Epidermal melanocyte (primary cell): ENCODE results near the gene WDR26.
"Not testable (repeated sequence)": the region's sequence is repeated elsewhere in the genome, so short reads cannot be mapped to it uniquely, and the experiment has no call there.

Source experiments
- DNase-seq: peaks from one replicate; pipeline ENCODE4 v3.0.0; 2011; ENCODE audit warnings: low spot score; ENCODE audit not compliant: insufficient read length

Gene WDR26

DNA sequence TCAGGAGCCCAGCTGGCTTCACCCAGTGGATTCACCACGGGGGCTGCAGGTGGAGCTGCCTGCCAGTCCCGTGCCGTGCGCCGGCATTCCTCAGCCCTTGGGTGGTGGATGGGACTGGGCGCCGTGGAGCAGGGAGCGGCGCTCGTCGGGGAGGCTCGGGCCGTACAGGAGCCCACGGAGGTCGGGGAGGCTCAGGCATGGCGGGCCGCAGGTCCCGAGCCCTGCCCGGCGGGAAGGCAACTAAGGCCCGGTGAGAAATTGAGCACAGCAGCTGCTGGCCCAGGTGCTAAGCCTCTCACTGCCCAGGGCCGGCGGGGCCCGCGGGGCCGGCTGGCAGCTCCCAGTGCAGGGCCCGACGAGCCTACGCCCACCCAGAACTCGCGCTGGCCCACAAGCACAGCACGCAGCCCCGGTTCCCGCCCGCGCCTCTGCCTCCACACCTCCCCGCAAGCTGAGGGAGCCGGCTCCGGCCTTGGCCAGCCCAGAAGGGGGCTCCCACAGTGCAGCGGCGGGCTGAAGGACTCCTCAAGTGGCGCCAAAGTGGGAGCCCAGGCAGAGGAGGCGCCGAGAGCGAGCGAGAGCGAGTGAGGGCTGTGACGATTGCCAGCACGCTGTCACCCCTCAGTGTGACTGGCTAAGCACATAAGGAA is 82.0 kb downstream of the WDR26 start:
- DNase-seq, result not testable (repeated sequence)

DNA sequence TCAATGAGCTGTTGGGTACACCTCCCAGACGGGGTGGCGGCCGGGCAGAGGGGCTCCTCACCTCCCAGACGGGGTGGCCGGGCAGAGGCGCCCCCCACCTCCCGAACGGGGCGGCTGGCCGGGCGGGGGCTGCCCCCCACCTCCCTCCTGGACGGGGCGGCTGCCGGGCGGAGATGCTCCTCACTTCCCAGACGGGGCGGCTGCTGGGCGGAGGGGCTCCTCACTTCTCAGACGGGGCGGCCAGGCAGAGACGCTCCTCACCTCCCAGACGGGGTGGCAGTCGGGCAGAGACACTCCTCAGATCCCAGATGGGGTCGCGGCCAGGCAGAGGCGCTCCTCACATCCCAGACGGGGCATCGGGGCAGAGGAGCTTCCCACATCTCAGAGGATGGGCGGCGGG is 84.9 kb downstream of the WDR26 start:
- not testable (repeated sequence) for DNase-seq

DNA sequence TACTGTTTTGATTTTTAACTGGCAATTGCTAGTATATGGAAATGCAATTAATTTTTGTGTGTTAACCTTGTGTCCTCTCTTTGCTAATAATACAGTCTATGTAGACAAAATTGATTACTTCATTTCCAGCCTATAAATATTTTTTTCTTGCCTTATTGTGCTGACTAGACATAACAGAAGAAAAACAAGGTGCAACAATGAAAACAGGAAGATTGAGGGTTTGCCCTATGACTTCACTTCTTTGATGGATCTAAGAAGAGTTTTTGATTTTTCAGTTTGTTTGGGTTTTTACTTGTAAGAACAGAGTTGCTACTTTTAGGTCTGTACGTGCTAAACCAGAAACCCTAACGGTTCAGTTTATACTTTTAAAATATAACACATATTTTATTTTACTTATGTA is 86.5 kb downstream of the WDR26 start:
- DNase-seq, result no peak

DNA sequence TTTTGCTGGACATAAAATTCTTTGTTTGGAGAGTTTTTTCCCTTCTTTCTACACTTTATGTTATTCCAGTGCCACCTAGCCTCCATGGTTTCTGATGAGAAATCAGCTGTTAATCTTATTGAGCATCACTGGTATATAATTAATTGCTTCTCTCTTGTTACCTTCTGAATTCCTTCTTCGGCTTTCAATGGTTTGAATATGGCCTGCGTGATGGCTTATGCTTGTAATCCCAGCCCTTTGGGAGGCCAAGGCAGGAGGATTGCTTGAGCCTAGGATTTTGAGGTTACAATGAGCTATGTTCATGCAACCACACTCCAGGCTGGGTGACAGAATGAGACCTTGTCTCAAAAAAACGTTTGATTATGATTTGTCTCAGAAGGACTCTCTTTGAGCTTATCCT is 90.9 kb downstream of the WDR26 start:
- DNase-seq, result no peak

DNA sequence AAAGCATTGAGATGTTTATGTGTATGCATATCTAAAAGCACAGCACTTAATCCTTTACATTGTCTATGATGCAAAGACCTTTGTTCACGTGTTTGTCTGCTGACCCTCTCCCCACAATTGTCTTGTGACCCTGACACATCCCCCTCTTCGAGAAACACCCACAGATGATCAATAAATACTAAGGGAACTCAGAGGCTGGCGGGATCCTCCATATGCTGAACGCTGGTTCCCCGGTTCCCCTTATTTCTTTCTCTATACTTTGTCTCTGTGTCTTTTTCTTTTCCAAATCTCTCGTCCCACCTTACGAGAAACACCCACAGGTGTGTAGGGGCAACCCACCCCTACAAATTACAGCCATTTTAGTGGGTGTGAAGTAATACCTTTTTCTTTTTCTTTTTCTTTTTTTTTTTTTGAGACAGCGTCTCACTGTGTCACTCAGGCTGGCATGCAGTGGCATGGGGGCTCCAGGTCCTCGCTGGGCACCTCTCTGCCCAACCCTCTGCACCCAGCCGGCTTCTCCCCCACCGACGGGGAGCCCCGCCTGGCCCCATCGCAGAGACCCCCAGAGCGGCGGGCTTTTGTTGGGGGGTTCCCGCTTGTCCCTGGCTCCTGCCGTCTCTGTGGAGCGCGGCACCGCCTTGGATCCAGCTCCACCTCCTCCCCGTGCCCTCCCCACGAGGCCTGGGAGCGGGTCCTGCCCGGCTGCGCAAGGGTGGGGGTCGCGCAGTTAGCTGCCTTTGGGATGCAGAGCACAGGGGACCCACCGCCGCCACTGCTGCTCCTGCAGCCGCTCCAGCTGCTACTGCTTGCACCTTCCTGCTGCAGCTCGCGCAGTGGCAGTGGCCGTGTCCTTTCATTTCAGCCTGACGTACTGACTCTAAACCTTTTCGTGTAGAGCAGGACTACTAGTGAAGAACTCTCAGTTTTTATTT is 93.9 kb downstream of the WDR26 start:
- not testable (repeated sequence) for DNase-seq

DNA sequence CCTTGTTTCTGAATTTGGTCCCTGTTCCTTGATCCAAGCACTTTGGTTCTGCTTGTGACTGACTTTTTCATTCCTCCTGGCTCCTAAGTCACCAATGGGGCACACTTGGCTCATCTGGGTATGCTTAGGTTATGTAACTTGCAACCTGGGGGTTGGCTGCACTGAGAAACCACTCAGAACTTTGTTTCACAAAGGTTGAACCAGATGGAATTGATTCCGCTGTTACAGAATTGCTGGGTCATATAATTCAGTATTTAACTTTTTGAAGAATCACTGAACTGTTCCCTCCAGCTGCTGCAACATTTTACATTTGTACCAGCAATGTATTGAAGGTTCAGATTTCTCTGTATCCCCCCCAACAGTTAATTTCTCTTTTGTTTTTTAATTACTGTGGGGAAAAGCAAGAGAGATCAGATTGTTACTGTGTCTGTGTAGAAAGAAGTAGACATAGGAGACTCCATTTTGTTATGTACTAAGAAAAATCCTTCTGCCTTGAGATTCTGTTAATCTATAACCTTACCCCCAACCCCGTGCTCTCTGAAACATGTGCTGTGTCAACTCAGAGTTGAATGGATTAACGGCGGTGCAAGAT is 95.1 kb downstream of the WDR26 start:
- no peak for DNase-seq

DNA sequence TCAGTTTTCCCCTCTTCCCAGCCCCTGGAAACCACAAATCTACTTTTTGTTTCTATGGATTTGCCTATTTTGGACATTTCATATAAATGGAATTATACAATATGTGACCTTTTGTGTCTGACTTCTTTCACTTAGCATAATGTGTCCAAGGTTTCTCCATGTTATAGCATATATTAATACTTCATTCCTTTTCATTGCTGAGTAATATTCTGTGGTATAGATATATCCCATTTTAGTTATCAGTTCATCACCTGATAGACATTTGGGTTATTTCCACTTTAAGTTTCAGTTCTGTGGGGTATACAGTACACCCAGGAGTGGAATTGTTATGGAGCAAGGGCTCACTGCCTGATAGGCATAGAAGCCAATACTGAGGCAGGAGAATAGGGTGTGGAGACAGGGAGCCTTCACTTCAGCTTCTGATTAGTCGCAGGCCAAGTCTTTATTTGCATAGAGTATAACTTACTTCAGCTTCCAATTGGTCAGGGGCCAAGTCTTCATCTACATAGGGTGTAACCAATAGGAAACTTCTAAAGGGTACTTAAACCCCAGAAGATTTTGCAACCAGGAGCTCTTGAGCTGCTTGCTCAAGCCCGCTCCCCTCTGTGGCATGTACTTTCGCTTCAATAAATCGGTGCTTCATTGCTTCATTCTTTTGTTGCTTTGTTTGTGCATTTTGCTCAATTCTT is 96.3 kb downstream of the WDR26 start:
- no peak for DNase-seq
